AG04449 (cell line): ENCODE measurements around the gene STAMBPL1.

Experiments
- CTCF ChIA-PET: fragments of 350-600 bp; formaldehyde crosslinking; extraction: SDS; loops from one replicate; lab custom pipeline; 2021; ENCODE audit warnings: antibody characterized with exemption; lab: Yijun Ruan, JAX
- POLR2A ChIA-PET: fragments of 400-600, 350-600 bp; formaldehyde crosslinking; extraction: SDS; loops from one replicate; lab custom pipeline; 2020; ENCODE audit warnings: antibody characterized with exemption, inconsistent platforms; lab: Yijun Ruan, JAX
- DNase-seq: peaks from one replicate; pipeline ENCODE4 v3.0.0-alpha.2; 2010; ENCODE audit warnings: low read depth, low spot score
- H3K4me3 ChIP-seq: 2 replicates; pipeline ENCODE4 v1.5.1; 2011; ENCODE audit warnings: low read depth, mild to moderate bottlenecking, control low read depth, low read length
- CTCF ChIP-seq: IDR thresholded peaks from one replicate; pipeline ENCODE4 v1.5.1; 2011; ENCODE audit warnings: mild to moderate bottlenecking, moderate library complexity, low read length, control low read depth, inconsistent platforms; ENCODE audit not compliant: insufficient read depth; ENCODE audit errors: missing control alignments

The STAMBPL1 gene

GRCh38 chr10:88840881-88841280, 39.2 kb upstream of the STAMBPL1 start:
- CTCF ChIA-PET = interaction anchor here (1.2 to 27.7 kb wide), 6 partner anchors 7 to 376 kb away, joined by 3 to 1009 read pairs (median 6); no protein-coding TSS in a partner anchor
- no peak overlapping the region for H3K4me3 ChIP-seq
- DNase-seq = no peak
- TF ChIP-seq CTCF = no peak
- POLR2A ChIA-PET = no interaction called here

- TF ChIP-seq CTCF = no peak
- POLR2A ChIA-PET = no interaction called here
- DNase-seq = no peak
- no peak overlapping the region for H3K4me3 ChIP-seq
- CTCF ChIA-PET = interaction anchor here (1.2 to 27.7 kb wide), 3 partner anchors 14 to 104 kb away, joined by 3 to 1009 read pairs (median 4); no protein-coding TSS in a partner anchor
Measured at GRCh38 chr10:88841316-88842111, 38.5 kb upstream of the STAMBPL1 start.

GRCh38 chr10:88843171-88843570, 36.9 kb upstream of the STAMBPL1 start:
- no peak for TF ChIP-seq CTCF
- no peak overlapping the region for H3K4me3 ChIP-seq
- ChIA-PET CTCF (interaction anchor here (1.6 to 27.7 kb wide), 3 partner anchors 9 to 87 kb away, joined by 4 to 1009 read pairs (median 103); no protein-coding TSS in a partner anchor), POLR2A (no interaction called here)
- DNase-seq = no peak

GRCh38 chr10:88848499-88848898, 31.5 kb upstream of the STAMBPL1 start:
- ChIA-PET CTCF (interaction anchor here (0.7 to 6.5 kb wide), 5 partner anchors 8 to 86 kb away, joined by 3 to 103 read pairs (median 7); no protein-coding TSS in a partner anchor), POLR2A (interaction anchor here (1.3 kb wide), 1 partner anchor 84 kb away, joined by 3 read pairs; no protein-coding TSS in a partner anchor)
- DNase-seq = no peak
- H3K4me3 ChIP-seq = no peak overlapping the region
- TF ChIP-seq CTCF = no peak

- no peak for TF ChIP-seq CTCF
- CTCF ChIA-PET = interaction anchor here (0.7 to 1.3 kb wide), 3 partner anchors 14 to 83 kb away, joined by 3 to 7 read pairs (median 7); no protein-coding TSS in a partner anchor
- no peak for DNase-seq
- H3K4me3 ChIP-seq = no peak overlapping the region
- POLR2A ChIA-PET = interaction anchor here (1.3 kb wide), 1 partner anchor 83 kb away, joined by 3 read pairs; no protein-coding TSS in a partner anchor
Measured at GRCh38 chr10:88849234-88849633, 30.8 kb upstream of the STAMBPL1 start.

- CTCF ChIA-PET = interaction anchor here (1.0 to 3.1 kb wide), 3 partner anchors 15 to 84 kb away, joined by 3 to 18 read pairs (median 11); no protein-coding TSS in a partner anchor
- DNase-seq = no peak
- POLR2A ChIA-PET = no interaction called here
- TF ChIP-seq CTCF = no peak
- H3K4me3 ChIP-seq = no peak overlapping the region
Measured at GRCh38 chr10:88850712-88851111, 29.3 kb upstream of the STAMBPL1 start.
